HCT116 (cell line): ENCODE data around the gene SLC25A48. TPM values are rescaled to one million over a fixed set of nuclear protein-coding genes. Genes with fewer than 3 reads are reported as not detected.

Experiments used
- ATAC-seq: fragments of 200-7000 bp; cut with Tn5 transposase; 2 replicates; pipeline ENCODE4 v1.9.1; 2020; ENCODE audit warnings: mild to moderate bottlenecking, moderate library complexity
- BruUV-seq: library from RNA; stranded (reverse); fragments of 400-500 nt; replicated peaks from 2 replicates; lab custom pipeline; 2021; lab: Mats Ljungman, UMichigan
- CTCF ChIA-PET: fragments of 300-600 bp; sonication (Branson Sonifier 250); formaldehyde crosslinking; loops from one replicate; lab custom pipeline; 2021; ENCODE audit warnings: antibody characterized with exemption; lab: Charles Lee
- POLR2A ChIA-PET: fragments of 300-600, 350-600 bp; sonication (Branson Sonifier 250); formaldehyde crosslinking; loops from one replicate; lab custom pipeline; 2021; ENCODE audit warnings: antibody characterized with exemption; lab: Charles Lee
- RAD21 ChIA-PET, 2 experiments: fragments of 300-600 bp; sonication (Branson Sonifier 250); formaldehyde crosslinking; loops; one replicate each; lab custom pipeline; 2023; ENCODE audit warnings: low total read pairs in 2 of 2; ENCODE audit not compliant: uncharacterized antibody in 2 of 2, unreplicated experiment in 2 of 2, low non-redundant PET in 1 of 2; lab: Charles Lee
- DNase-seq: peaks from one replicate; pipeline ENCODE4 v3.0.0-alpha.2; 2010; ENCODE audit warnings: low read depth, low spot score
- H2AFZ ChIP-seq: fragments of 200-600 bp; shearing (Covaris generic), sonication (generic); 2 replicates; pipeline ENCODE4 v1.6.1; 2017; ENCODE audit warnings: low read depth, mixed run types, mixed read lengths, antibody characterized with exemption, low read length; ENCODE audit not compliant: poor library complexity, severe bottlenecking
- H3K27ac ChIP-seq: 2 replicates; pipeline ENCODE4 v1.5.1; 2012; ENCODE audit warnings: low read depth, low read length
- H3K27me3 ChIP-seq: fragments of 200-600 bp; sonication (generic); 2 replicates; pipeline ENCODE4 v1.6.1; 2016; ENCODE audit warnings: mixed run types, low read length, mixed read lengths; ENCODE audit not compliant: insufficient read depth
- H3K36me3 ChIP-seq, 2 experiments: fragments of 200-500 bp in 1 of 2; fragments of 200-600 bp in 1 of 2; sonication (Bioruptor generic) in 1 of 2; sonication (generic) in 1 of 2; 2 replicates each; pipeline versions ENCODE4 v1.5.1 to v1.6.1; 2014 to 2016; ENCODE audit warnings: low read length in 2 of 2, inconsistent platforms in 1 of 2, mixed read lengths in 1 of 2, mixed run types in 1 of 2; ENCODE audit not compliant: insufficient read depth in 2 of 2, control insufficient read depth in 1 of 2
- H3K4me1 ChIP-seq, 2 experiments: fragments of 200-600 bp in 1 of 2; sonication (generic) in 1 of 2; 2 replicates each; pipeline versions ENCODE4 v1.5.1 to v1.6.1; 2012 to 2017; ENCODE audit warnings: low read length in 2 of 2, inconsistent platforms in 1 of 2, mild to moderate bottlenecking in 1 of 2, mixed read lengths in 1 of 2, mixed run types in 1 of 2, moderate library complexity in 1 of 2; ENCODE audit not compliant: insufficient read depth in 2 of 2, control insufficient read depth in 1 of 2
- H3K4me2 ChIP-seq: fragments of 200-600 bp; sonication (generic); 2 replicates; pipeline ENCODE4 v1.6.1; 2017; ENCODE audit warnings: mixed run types, low read length, mixed read lengths
- H3K4me3 ChIP-seq, 2 experiments: fragments of 200-600 bp in 1 of 2; sonication (generic) in 1 of 2; replicated peaks in 1 of 2; 2 replicates each; pipeline ENCODE4 v1.5.1; 2011 to 2016; ENCODE audit warnings: low read length in 2 of 2, control low read depth in 1 of 2, low read depth in 1 of 2, mild to moderate bottlenecking in 1 of 2, mixed read lengths in 1 of 2, mixed run types in 1 of 2
- H3K79me2 ChIP-seq: fragments of 200-600 bp; sonication (generic); 2 replicates; pipeline ENCODE4 v1.6.1; 2017; ENCODE audit warnings: mild to moderate bottlenecking, mixed run types, low read length, moderate library complexity, mixed read lengths; ENCODE audit not compliant: insufficient read depth
- H3K9ac ChIP-seq: fragments of 200-600 bp; sonication (generic); 2 replicates; pipeline ENCODE4 v1.6.1; 2016; ENCODE audit warnings: low read length, mixed read lengths
- H3K9me2 ChIP-seq: fragments of 200-600 bp; sonication (generic), shearing (Covaris generic); 2 replicates; pipeline ENCODE4 v1.6.1; 2017; ENCODE audit warnings: mixed run types, mild to moderate bottlenecking, moderate library complexity; ENCODE audit not compliant: insufficient read depth
- H3K9me3 ChIP-seq, 2 experiments: fragments of 200-500 bp in 1 of 2; fragments of 200-600 bp in 1 of 2; sonication (Bioruptor generic) in 1 of 2; sonication (generic) in 1 of 2; 2 replicates each; pipeline ENCODE4 v1.6.1; 2014 to 2017; ENCODE audit warnings: low read length in 2 of 2, mixed read lengths in 2 of 2, inconsistent platforms in 1 of 2, low read depth in 1 of 2, mild to moderate bottlenecking in 1 of 2, mixed run types in 1 of 2, moderate library complexity in 1 of 2; ENCODE audit not compliant: control insufficient read depth in 1 of 2, insufficient read depth in 1 of 2
- H4K20me1 ChIP-seq: fragments of 200-600 bp; sonication (generic), shearing (Covaris generic); 2 replicates; pipeline ENCODE4 v1.6.1; 2017; ENCODE audit warnings: mixed run types, mild to moderate bottlenecking, moderate library complexity; ENCODE audit not compliant: insufficient read depth
- CBX3 ChIP-seq: IDR thresholded peaks from 2 replicates; pipeline ENCODE4 v1.6.1; 2012; ENCODE audit warnings: low read depth
- CEBPB ChIP-seq: IDR thresholded peaks from 2 replicates; pipeline ENCODE4 v1.6.1; 2012; ENCODE audit warnings: low read depth
- EGR1 ChIP-seq: IDR thresholded peaks from 2 replicates; pipeline ENCODE4 v1.6.1; 2012; ENCODE audit warnings: low read depth
- ELF1 ChIP-seq: IDR thresholded peaks from 2 replicates; pipeline ENCODE4 v1.6.1; 2012; ENCODE audit warnings: low read depth, borderline replicate concordance
- EZH2phosphoT487 ChIP-seq: fragments of 200-600 bp; IDR thresholded peaks from 2 replicates; pipeline ENCODE4 v1.6.1; 2018; ENCODE audit warnings: antibody characterized with exemption, borderline replicate concordance
- FOSL1 ChIP-seq: IDR thresholded peaks from 2 replicates; pipeline ENCODE4 v1.6.1; 2012; ENCODE audit warnings: low read depth
- JUND ChIP-seq: IDR thresholded peaks from 2 replicates; pipeline ENCODE4 v1.6.1; 2012
- POLR2A ChIP-seq: IDR thresholded peaks from 2 replicates; pipeline ENCODE4 v1.7.0; 2011; ENCODE audit warnings: borderline replicate concordance; ENCODE audit not compliant: insufficient read depth, insufficient read length; ENCODE audit errors: extremely low read depth
- RAD21 ChIP-seq: IDR thresholded peaks from 2 replicates; pipeline ENCODE4 v1.6.1; 2012; ENCODE audit warnings: low read depth, mild to moderate bottlenecking
- SP1 ChIP-seq: IDR thresholded peaks from 2 replicates; pipeline ENCODE4 v1.6.1; 2012; ENCODE audit warnings: low read depth
- SRF ChIP-seq: IDR thresholded peaks from 2 replicates; pipeline ENCODE4 v1.6.1; 2012; ENCODE audit warnings: low read depth
- ZFX ChIP-seq: fragments of 450-650 bp; IDR thresholded peaks from 2 replicates; pipeline ENCODE4 v1.6.1; 2017
- intact Hi-C: fragments of 100-400 bp; cut with micrococcal nuclease; formaldehyde crosslinking; loops from 2 replicates; pipeline ENCODE4 v1.10.0; 2022
- total RNA-seq: library from RNA; stranded (reverse); gene quantifications from one replicate; pipeline ENCODE4 v1.2.1, GENCODE V29; 2021; ENCODE audit not compliant: unreplicated experiment
- TF ChIP-seq, protein P1 (sequence below): IDR thresholded peaks from 2 replicates; pipeline ENCODE4 v1.6.1; 2012
- TF ChIP-seq, protein P2 (sequence below): IDR thresholded peaks from 2 replicates; pipeline ENCODE4 v1.6.1; 2011; ENCODE audit warnings: mild to moderate bottlenecking, low read length, moderate library complexity; ENCODE audit not compliant: insufficient replicate concordance; ENCODE audit errors: extremely low read depth
- TF ChIP-seq, protein P3 (sequence below), 3 experiments: fragments of 200-600 bp in 1 of 3; sonication (generic) in 1 of 3; IDR thresholded peaks in 2 of 3; conservative IDR thresholded peaks in 1 of 3; 2 replicates each; pipeline ENCODE4 v1.5.1; 2012 to 2017; ENCODE audit warnings: low read depth in 2 of 3, low read length in 2 of 3, antibody characterized with exemption in 1 of 3, borderline replicate concordance in 1 of 3, control low read depth in 1 of 3, mild to moderate bottlenecking in 1 of 3, mixed read lengths in 1 of 3, mixed run types in 1 of 3, moderate library complexity in 1 of 3; ENCODE audit not compliant: insufficient read depth in 1 of 3
- TF ChIP-seq, protein P4 (sequence below): IDR thresholded peaks from 2 replicates; pipeline ENCODE4 v1.6.1; 2012; ENCODE audit warnings: low read depth

Gene SLC25A48
- total RNA-seq, 1 experiment from 2014 or later: 2.8 TPM

DNA sequence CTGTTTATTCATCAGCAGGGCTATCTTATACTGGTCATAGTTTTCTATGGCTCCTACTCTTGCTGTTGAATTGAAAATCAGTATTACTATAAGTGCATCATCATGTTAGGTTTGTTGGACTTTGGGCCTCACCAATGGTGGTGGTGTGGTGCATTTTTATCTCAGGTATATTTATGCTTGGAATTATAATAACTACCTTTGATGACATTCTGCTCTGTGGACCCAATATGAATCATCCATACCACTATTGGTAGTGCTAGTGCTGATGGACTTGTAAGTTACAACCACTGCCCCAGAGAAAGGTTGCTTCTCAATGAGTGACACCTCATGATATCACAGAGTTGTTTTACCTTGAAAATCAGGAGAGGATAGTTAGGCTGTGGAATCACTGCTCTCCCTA is 33.1 kb downstream of the SLC25A48 start:
- Histone ChIP-seq H3K27me3 (no peaks in the 10 kb centered on the region), H3K27ac (no peak overlapping the region), H3K9me3 (no peaks in the 10 kb centered on the region), H3K4me2 (no peak overlapping the region), H3K4me3 (no peak overlapping the region), H3K9ac (no peak overlapping the region), H3K4me1 (no peaks in the 10 kb centered on the region), H4K20me1 (no peaks in the 10 kb centered on the region), H3K36me3 (no peaks in the 10 kb centered on the region), H3K79me2 (no peaks in the 10 kb centered on the region), H2AFZ (no peak overlapping the region), H3K9me2 (no peaks in the 10 kb centered on the region)
- ChIA-PET CTCF (no interaction called here), RAD21 (no interaction called here), POLR2A (no interaction called here)
- DNase-seq (no peak), ATAC-seq (no peak)
- intact Hi-C loops: no loop called here
- TF ChIP-seq, protein P1, sequence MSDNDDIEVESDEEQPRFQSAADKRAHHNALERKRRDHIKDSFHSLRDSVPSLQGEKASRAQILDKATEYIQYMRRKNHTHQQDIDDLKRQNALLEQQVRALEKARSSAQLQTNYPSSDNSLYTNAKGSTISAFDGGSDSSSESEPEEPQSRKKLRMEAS: no peak
- TF ChIP-seq FOSL1: no peak
- TF ChIP-seq CEBPB: no peak
- no peak for TF ChIP-seq CBX3
- TF ChIP-seq SRF: no peak
- TF ChIP-seq POLR2A: no peak
- TF ChIP-seq JUND: no peak
- TF ChIP-seq, protein P2, sequence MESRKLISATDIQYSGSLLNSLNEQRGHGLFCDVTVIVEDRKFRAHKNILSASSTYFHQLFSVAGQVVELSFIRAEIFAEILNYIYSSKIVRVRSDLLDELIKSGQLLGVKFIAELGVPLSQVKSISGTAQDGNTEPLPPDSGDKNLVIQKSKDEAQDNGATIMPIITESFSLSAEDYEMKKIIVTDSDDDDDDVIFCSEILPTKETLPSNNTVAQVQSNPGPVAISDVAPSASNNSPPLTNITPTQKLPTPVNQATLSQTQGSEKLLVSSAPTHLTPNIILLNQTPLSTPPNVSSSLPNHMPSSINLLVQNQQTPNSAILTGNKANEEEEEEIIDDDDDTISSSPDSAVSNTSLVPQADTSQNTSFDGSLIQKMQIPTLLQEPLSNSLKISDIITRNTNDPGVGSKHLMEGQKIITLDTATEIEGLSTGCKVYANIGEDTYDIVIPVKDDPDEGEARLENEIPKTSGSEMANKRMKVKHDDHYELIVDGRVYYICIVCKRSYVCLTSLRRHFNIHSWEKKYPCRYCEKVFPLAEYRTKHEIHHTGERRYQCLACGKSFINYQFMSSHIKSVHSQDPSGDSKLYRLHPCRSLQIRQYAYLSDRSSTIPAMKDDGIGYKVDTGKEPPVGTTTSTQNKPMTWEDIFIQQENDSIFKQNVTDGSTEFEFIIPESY: no peak
- no peak for TF ChIP-seq ELF1
- TF ChIP-seq ZFX: no peak
- no peak for TF ChIP-seq SP1
- TF ChIP-seq, protein P3, sequence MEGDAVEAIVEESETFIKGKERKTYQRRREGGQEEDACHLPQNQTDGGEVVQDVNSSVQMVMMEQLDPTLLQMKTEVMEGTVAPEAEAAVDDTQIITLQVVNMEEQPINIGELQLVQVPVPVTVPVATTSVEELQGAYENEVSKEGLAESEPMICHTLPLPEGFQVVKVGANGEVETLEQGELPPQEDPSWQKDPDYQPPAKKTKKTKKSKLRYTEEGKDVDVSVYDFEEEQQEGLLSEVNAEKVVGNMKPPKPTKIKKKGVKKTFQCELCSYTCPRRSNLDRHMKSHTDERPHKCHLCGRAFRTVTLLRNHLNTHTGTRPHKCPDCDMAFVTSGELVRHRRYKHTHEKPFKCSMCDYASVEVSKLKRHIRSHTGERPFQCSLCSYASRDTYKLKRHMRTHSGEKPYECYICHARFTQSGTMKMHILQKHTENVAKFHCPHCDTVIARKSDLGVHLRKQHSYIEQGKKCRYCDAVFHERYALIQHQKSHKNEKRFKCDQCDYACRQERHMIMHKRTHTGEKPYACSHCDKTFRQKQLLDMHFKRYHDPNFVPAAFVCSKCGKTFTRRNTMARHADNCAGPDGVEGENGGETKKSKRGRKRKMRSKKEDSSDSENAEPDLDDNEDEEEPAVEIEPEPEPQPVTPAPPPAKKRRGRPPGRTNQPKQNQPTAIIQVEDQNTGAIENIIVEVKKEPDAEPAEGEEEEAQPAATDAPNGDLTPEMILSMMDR (IDR thresholded peaks at IDR 0.05 in 2 of 3, conservative IDR thresholded peaks at IDR 0.05 in 1 of 3; ENCODE audit: borderline replicate concordance in 1 of 3, insufficient read depth in 1 of 3, low read depth in 2 of 3, low read length in 2 of 3): no peak
- TF ChIP-seq RAD21: no peak
- TF ChIP-seq, protein P4, sequence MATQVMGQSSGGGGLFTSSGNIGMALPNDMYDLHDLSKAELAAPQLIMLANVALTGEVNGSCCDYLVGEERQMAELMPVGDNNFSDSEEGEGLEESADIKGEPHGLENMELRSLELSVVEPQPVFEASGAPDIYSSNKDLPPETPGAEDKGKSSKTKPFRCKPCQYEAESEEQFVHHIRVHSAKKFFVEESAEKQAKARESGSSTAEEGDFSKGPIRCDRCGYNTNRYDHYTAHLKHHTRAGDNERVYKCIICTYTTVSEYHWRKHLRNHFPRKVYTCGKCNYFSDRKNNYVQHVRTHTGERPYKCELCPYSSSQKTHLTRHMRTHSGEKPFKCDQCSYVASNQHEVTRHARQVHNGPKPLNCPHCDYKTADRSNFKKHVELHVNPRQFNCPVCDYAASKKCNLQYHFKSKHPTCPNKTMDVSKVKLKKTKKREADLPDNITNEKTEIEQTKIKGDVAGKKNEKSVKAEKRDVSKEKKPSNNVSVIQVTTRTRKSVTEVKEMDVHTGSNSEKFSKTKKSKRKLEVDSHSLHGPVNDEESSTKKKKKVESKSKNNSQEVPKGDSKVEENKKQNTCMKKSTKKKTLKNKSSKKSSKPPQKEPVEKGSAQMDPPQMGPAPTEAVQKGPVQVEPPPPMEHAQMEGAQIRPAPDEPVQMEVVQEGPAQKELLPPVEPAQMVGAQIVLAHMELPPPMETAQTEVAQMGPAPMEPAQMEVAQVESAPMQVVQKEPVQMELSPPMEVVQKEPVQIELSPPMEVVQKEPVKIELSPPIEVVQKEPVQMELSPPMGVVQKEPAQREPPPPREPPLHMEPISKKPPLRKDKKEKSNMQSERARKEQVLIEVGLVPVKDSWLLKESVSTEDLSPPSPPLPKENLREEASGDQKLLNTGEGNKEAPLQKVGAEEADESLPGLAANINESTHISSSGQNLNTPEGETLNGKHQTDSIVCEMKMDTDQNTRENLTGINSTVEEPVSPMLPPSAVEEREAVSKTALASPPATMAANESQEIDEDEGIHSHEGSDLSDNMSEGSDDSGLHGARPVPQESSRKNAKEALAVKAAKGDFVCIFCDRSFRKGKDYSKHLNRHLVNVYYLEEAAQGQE: no peak
- TF ChIP-seq EZH2phosphoT487: no peak
- TF ChIP-seq EGR1: no peak
- no TSS peak for BruUV-seq
